ENCODE measurements around the gene SMIM22. TPM values are rescaled to one million over a fixed set of nuclear protein-coding genes. Genes with fewer than 3 reads are reported as not detected.

SMIM22 gene
- polyA plus RNA-seq, 1 experiment: not detected

- Histone ChIP-seq H3K9me3 (ENCODE audit: control insufficient read depth, insufficient read depth, low read length) (no peaks in the 10 kb centered on the region), H3K27ac (ENCODE audit: low read depth, low read length) (no peak overlapping the region), H3K4me3 (ENCODE audit: low read depth, low read length) (no peak overlapping the region), H3K27me3 (ENCODE audit: control insufficient read depth, insufficient read depth, low read length) (no peaks in the 10 kb centered on the region)
- DNase-seq (ENCODE audit: low read depth, low spot score): no peak
- ChIA-PET CTCF (no interaction called here), POLR2A (interaction anchor here (0.5 to 0.6 kb wide), 2 partner anchors 42 to 227 kb away, joined by 5 to 8 read pairs; no protein-coding TSS in a partner anchor)
- TF ChIP-seq, protein P1, sequence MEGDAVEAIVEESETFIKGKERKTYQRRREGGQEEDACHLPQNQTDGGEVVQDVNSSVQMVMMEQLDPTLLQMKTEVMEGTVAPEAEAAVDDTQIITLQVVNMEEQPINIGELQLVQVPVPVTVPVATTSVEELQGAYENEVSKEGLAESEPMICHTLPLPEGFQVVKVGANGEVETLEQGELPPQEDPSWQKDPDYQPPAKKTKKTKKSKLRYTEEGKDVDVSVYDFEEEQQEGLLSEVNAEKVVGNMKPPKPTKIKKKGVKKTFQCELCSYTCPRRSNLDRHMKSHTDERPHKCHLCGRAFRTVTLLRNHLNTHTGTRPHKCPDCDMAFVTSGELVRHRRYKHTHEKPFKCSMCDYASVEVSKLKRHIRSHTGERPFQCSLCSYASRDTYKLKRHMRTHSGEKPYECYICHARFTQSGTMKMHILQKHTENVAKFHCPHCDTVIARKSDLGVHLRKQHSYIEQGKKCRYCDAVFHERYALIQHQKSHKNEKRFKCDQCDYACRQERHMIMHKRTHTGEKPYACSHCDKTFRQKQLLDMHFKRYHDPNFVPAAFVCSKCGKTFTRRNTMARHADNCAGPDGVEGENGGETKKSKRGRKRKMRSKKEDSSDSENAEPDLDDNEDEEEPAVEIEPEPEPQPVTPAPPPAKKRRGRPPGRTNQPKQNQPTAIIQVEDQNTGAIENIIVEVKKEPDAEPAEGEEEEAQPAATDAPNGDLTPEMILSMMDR (IDR thresholded peaks at IDR 0.05; ENCODE audit: low read depth, low read length): no peak
Measured at GRCh38 chr16:4828567-4829321, 33.6 kb downstream of the SMIM22 start.

DNA sequence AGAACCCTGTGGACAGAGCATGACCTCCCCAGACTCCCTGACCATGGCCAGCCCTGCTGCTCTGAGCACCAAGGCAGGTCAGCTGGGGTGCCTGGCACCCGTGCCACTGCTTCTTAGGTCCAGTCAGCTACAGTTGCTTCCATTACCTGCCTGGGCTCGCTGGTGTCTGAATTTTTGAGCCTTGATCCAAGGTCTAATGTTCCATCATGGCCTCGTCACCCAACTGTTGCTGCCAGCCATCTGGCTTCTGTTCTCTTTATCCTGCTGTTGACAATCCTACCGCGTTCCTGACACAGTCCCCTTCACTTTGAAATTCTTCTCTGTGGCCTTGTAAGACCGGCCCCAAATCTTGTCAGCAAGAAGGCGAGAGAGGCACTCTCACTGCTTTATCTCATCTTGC is 35.2 kb downstream of the SMIM22 start:
- Histone ChIP-seq H3K27me3 (ENCODE audit: control insufficient read depth, insufficient read depth, low read length) (no peaks in the 10 kb centered on the region), H3K27ac (ENCODE audit: low read depth, low read length) (no peak overlapping the region), H3K4me3 (ENCODE audit: low read depth, low read length) (no peak overlapping the region), H3K9me3 (ENCODE audit: control insufficient read depth, insufficient read depth, low read length) (no peaks in the 10 kb centered on the region)
- ChIA-PET CTCF (interaction anchor here (1.0 kb wide), 1 partner anchor 125 kb away, joined by 4 read pairs; no protein-coding TSS in a partner anchor), POLR2A (no interaction called here)
- DNase-seq (ENCODE audit: low read depth, low spot score): no peak
- TF ChIP-seq, protein P1 (IDR thresholded peaks at IDR 0.05; ENCODE audit: low read depth, low read length): no peak

GRCh38 chr16:4831616-4832015 is 36.4 kb downstream of the SMIM22 start:
- Histone ChIP-seq H3K27me3 (ENCODE audit: control insufficient read depth, insufficient read depth, low read length) (no peaks in the 10 kb centered on the region), H3K9me3 (ENCODE audit: control insufficient read depth, insufficient read depth, low read length) (no peaks in the 10 kb centered on the region), H3K27ac (ENCODE audit: low read depth, low read length) (no peak overlapping the region), H3K4me3 (ENCODE audit: low read depth, low read length) (no peak overlapping the region)
- ChIA-PET POLR2A (no interaction called here), CTCF (no interaction called here)
- TF ChIP-seq, protein P1 (IDR thresholded peaks at IDR 0.05; ENCODE audit: low read depth, low read length): no peak
- DNase-seq (ENCODE audit: low read depth, low spot score): no peak

DNA sequence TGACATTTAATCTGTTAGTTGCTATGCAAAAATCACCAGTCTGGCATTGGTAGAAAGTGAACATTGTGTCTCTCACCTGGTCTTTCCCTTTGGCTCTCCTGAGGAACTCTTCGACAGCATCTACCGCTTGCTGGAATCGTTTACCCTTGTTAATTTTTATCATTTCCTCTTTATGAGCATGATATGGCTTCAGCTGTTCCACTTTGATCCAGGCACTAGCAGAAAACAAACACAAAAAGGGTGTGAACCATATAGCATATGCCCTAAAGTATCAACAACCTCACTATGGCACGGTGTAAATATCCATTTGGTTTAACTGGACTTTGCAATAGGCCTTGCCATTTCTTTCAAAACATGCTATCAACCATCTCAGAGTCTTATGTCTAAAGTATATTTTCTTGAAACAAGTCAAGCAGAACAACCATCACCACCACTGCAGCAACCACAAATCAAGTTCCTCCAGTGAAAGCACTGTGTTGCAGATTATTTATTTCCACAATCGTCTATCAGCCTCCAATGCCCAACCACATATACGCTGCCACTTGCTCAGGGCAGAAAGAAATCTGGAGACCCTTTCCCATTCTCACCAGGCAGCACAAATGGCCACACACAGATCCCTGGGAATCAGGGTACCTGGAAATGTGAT is 37.7 kb downstream of the SMIM22 start:
- TF ChIP-seq, protein P1 (IDR thresholded peaks at IDR 0.05; ENCODE audit: low read depth, low read length): no peak
- Histone ChIP-seq H3K27me3 (ENCODE audit: control insufficient read depth, insufficient read depth, low read length) (no peaks in the 10 kb centered on the region), H3K4me3 (ENCODE audit: low read depth, low read length) (no peak overlapping the region), H3K27ac (ENCODE audit: low read depth, low read length) (no peak overlapping the region), H3K9me3 (ENCODE audit: control insufficient read depth, insufficient read depth, low read length) (no peaks in the 10 kb centered on the region)
- ChIA-PET CTCF (interaction anchor here (1.9 kb wide), 1 partner anchor 123 kb away, joined by 5 read pairs; no protein-coding TSS in a partner anchor), POLR2A (no interaction called here)
- no peak for DNase-seq (ENCODE audit: low read depth, low spot score)

- H3K9me3 ChIP-seq (ENCODE audit: control insufficient read depth, insufficient read depth, low read length): no peaks in the 10 kb centered on the region
- CTCF ChIA-PET: interaction anchor here (0.7 to 1.9 kb wide), 2 partner anchors 122 to 221 kb away, joined by 5 read pairs; no protein-coding TSS in a partner anchor
- H3K4me3 ChIP-seq (ENCODE audit: low read depth, low read length): no peak overlapping the region
- TF ChIP-seq, protein P1 (IDR thresholded peaks at IDR 0.05; ENCODE audit: low read depth, low read length): no peak
- H3K27ac ChIP-seq (ENCODE audit: low read depth, low read length): no peak overlapping the region
- no peak for DNase-seq (ENCODE audit: low read depth, low spot score)
- no peaks in the 10 kb centered on the region for H3K27me3 ChIP-seq (ENCODE audit: control insufficient read depth, insufficient read depth, low read length)
- POLR2A ChIA-PET: interaction anchor here (0.7 kb wide), 1 partner anchor 8 kb away, joined by 4 read pairs; no protein-coding TSS in a partner anchor
Measured at GRCh38 chr16:4833584-4833983, 38.4 kb downstream of the SMIM22 start.
